Activated CD8-positive, alpha-beta memory T cell treated with anti-CD3 and anti-CD28 coated beads, Interleukin-2, amount 10 ng/mL, durations not matched to agents 7 days and 5 days (primary cell): ENCODE measurements around the gene SSTR3. TPM values are rescaled to one million over a fixed set of nuclear protein-coding genes. Genes with fewer than 3 reads are reported as not detected.

Experiments used
- total RNA-seq, 2 experiments: library from RNA; stranded (reverse); gene quantifications; one replicate each; pipeline ENCODE4 v1.2.3, GENCODE V29; 2021

SSTR3 gene
- total RNA-seq, 2 experiments from 2014 or later: 1.3 to 2.2 TPM

Other genes starting within 250 kb of the SSTR3 start
- gene TST, start 193.0 kb downstream of the SSTR3 start, total RNA-seq: 10 to 100 TPM; 11.2 to 29.3 TPM
- 10 to 100 TPM; 42.3 to 61.0 TPM for gene MPST, start 192.7 kb downstream of the SSTR3 start, total RNA-seq
- 10 to 100 TPM; 47.7 to 53.4 TPM for gene KCTD17, start 160.7 kb downstream of the SSTR3 start, total RNA-seq
- gene TMPRSS6, start 102.8 kb downstream of the SSTR3 start, total RNA-seq: 1 to 10 TPM; 1.3 to 3.3 TPM
- 100 to 1,000 TPM; 376 to 468 TPM for gene IL2RB, start 62.6 kb downstream of the SSTR3 start, total RNA-seq
- 1 to 10 TPM; 6.7 to 7.4 TPM for gene C1QTNF6, start 24.2 kb downstream of the SSTR3 start, total RNA-seq
- 100 to 1,000 TPM; 834 to 907 TPM for gene RAC2, start 31.8 kb upstream of the SSTR3 start, total RNA-seq
- gene CYTH4, start 70.0 kb upstream of the SSTR3 start, total RNA-seq: 100 to 1,000 TPM in 1 of 2 experiments, 10 to 100 TPM in 1; 97.8 to 123 TPM
- gene ELFN2, start 215.0 kb upstream of the SSTR3 start, total RNA-seq: under 1 TPM; 0.07 to 0.50 TPM